ENCODE results near the gene INPP4B.

INPP4B gene

DNA sequence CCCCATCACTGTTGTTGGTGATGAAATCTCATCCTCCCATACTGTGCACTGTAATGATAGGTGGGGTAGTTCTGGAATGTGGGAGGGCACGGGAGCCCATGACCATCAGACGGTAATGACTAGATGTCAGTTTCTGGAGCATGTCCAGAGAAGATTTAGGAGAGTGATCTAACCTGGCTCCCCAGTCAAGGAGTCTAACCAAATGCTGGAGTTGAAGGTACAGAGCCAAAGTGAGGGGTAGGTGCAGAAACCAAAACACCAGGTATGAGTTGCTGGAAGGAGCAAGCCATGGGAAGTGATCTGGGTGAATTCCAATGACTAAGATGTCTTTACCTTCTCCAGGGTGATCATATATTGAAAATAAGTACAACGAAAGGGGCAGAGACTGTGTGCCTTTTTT, 296.9 kb downstream of the INPP4B start:
- no peak overlapping the region for H3K18ac ChIP-seq (ENCODE audit: low read length)
- H3K4me2 ChIP-seq (ENCODE audit: low read length): no peak overlapping the region
- no peaks in the 10 kb centered on the region for H3K36me3 ChIP-seq (ENCODE audit: control insufficient read depth, insufficient read depth, low read length)
- H3K79me2 ChIP-seq (ENCODE audit: control insufficient read depth, insufficient read depth, low read length): no peaks in the 10 kb centered on the region
- H4K5ac ChIP-seq (ENCODE audit: low read length): no peak overlapping the region
- no peak overlapping the region for H3K9ac ChIP-seq (ENCODE audit: low read length)
- no peak overlapping the region for H4K8ac ChIP-seq (ENCODE audit: low read depth, low read length)
- H2AK5ac ChIP-seq (ENCODE audit: low read length): no peak overlapping the region
- no peaks in the 10 kb centered on the region for H3K79me1 ChIP-seq (ENCODE audit: low read length)
- H2BK5ac ChIP-seq (ENCODE audit: low read length): no peak overlapping the region
- no peak overlapping the region for H3K4ac ChIP-seq (ENCODE audit: low read depth, low read length)
- H3K23ac ChIP-seq (ENCODE audit: low read length): no peak overlapping the region
- no peak overlapping the region for H3K56ac ChIP-seq (ENCODE audit: low read length)
- no peak for DNase-seq
- H3K27ac ChIP-seq (ENCODE audit: low read depth, low read length): no peak overlapping the region
- no peak overlapping the region for H3K4me3 ChIP-seq (ENCODE audit: low read length)
- no peak overlapping the region for H2BK15ac ChIP-seq (replicated peaks; ENCODE audit: low read depth)
- H3K4me1 ChIP-seq (ENCODE audit: control insufficient read depth, low read depth, low read length): no peaks in the 10 kb centered on the region
- no CpG with 5 or more reads among the region's 3 CpGs for WGBS (ENCODE audit: extremely low coverage, insufficient coverage, low lambda C conversion rate)
- H3K27me3 ChIP-seq (ENCODE audit: insufficient read depth, low read length, poor library complexity): no peaks in the 10 kb centered on the region
- H2BK120ac ChIP-seq (ENCODE audit: low read depth, low read length): no peak overlapping the region

DNA sequence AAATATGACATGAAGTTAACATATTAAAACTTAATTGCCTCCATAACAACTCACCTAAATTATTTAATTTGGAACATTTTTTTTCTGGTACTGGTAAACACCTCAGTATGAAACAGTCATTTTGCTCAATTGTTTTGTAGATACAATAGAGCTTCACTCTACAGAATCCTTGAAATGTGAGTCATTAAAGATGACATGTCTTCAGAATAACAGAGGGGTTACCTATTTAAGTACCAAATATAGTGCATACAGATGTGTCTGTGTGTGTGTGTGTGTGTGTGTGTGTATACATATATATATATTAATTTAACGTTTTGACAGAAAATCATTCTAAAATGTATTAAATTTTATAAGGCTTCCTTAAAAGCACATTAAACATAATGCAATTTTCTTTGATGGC, 297.6 kb downstream of the INPP4B start:
- Histone ChIP-seq H3K4ac (ENCODE audit: low read depth, low read length) (no peak overlapping the region), H2AK5ac (ENCODE audit: low read length) (no peak overlapping the region), H3K9ac (ENCODE audit: low read length) (no peak overlapping the region), H3K36me3 (ENCODE audit: control insufficient read depth, insufficient read depth, low read length) (no peaks in the 10 kb centered on the region), H3K27me3 (ENCODE audit: insufficient read depth, low read length, poor library complexity) (no peaks in the 10 kb centered on the region), H2BK5ac (ENCODE audit: low read length) (no peak overlapping the region), H4K8ac (ENCODE audit: low read depth, low read length) (no peak overlapping the region), H3K18ac (ENCODE audit: low read length) (no peak overlapping the region), H3K4me3 (ENCODE audit: low read length) (no peak overlapping the region), H3K23ac (ENCODE audit: low read length) (no peak overlapping the region), H3K79me2 (ENCODE audit: control insufficient read depth, insufficient read depth, low read length) (no peaks in the 10 kb centered on the region), H3K79me1 (ENCODE audit: low read length) (no peaks in the 10 kb centered on the region), H3K4me2 (ENCODE audit: low read length) (no peak overlapping the region), H3K56ac (ENCODE audit: low read length) (no peak overlapping the region), H2BK15ac (replicated peaks; ENCODE audit: low read depth) (no peak overlapping the region), H4K5ac (ENCODE audit: low read length) (no peak overlapping the region), H3K27ac (ENCODE audit: low read depth, low read length) (no peak overlapping the region), H2BK120ac (ENCODE audit: low read depth, low read length) (no peak overlapping the region), H3K4me1 (ENCODE audit: control insufficient read depth, low read depth, low read length) (no peaks in the 10 kb centered on the region)
- no peak for DNase-seq
- WGBS (ENCODE audit: extremely low coverage, insufficient coverage, low lambda C conversion rate): no CpG with 5 or more reads among the region's 1 CpG

DNA sequence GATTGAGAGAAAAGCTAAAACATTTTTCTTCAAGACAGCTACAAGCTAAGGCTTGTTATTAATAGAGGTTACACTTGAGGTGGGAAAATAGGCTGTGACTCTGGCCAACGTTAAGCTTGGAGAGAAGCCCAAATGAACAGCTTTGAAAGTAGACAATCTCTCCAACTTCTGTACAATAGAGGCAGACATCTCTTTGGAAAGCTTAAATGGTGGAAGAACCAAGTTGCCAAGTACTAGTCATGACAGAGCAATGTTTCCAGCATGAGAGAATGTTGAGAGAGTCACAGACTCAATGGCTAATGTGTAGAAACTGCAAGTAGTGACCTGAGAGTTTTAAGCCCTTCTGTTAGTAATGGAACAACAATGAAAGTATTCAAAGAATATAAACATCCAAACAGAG, 298.1 kb downstream of the INPP4B start:
- DNase-seq: no peak
- no peak overlapping the region for H3K9ac ChIP-seq (ENCODE audit: low read length)
- no CpG with 5 or more reads among the region's 1 CpG for WGBS (ENCODE audit: extremely low coverage, insufficient coverage, low lambda C conversion rate)
- H3K4me2 ChIP-seq (ENCODE audit: low read length): no peak overlapping the region
- no peaks in the 10 kb centered on the region for H3K79me2 ChIP-seq (ENCODE audit: control insufficient read depth, insufficient read depth, low read length)
- no peaks in the 10 kb centered on the region for H3K79me1 ChIP-seq (ENCODE audit: low read length)
- no peak overlapping the region for H2BK15ac ChIP-seq (replicated peaks; ENCODE audit: low read depth)
- H3K36me3 ChIP-seq (ENCODE audit: control insufficient read depth, insufficient read depth, low read length): no peaks in the 10 kb centered on the region
- no peak overlapping the region for H4K5ac ChIP-seq (ENCODE audit: low read length)
- H4K8ac ChIP-seq (ENCODE audit: low read depth, low read length): no peak overlapping the region
- no peaks in the 10 kb centered on the region for H3K27me3 ChIP-seq (ENCODE audit: insufficient read depth, low read length, poor library complexity)
- no peak overlapping the region for H3K4me3 ChIP-seq (ENCODE audit: low read length)
- no peak overlapping the region for H2BK5ac ChIP-seq (ENCODE audit: low read length)
- no peak overlapping the region for H2BK120ac ChIP-seq (ENCODE audit: low read depth, low read length)
- H3K23ac ChIP-seq (ENCODE audit: low read length): no peak overlapping the region
- no peaks in the 10 kb centered on the region for H3K4me1 ChIP-seq (ENCODE audit: control insufficient read depth, low read depth, low read length)
- H3K56ac ChIP-seq (ENCODE audit: low read length): no peak overlapping the region
- no peak overlapping the region for H3K4ac ChIP-seq (ENCODE audit: low read depth, low read length)
- no peak overlapping the region for H3K18ac ChIP-seq (ENCODE audit: low read length)
- H2AK5ac ChIP-seq (ENCODE audit: low read length): no peak overlapping the region
- H3K27ac ChIP-seq (ENCODE audit: low read depth, low read length): no peak overlapping the region

DNA sequence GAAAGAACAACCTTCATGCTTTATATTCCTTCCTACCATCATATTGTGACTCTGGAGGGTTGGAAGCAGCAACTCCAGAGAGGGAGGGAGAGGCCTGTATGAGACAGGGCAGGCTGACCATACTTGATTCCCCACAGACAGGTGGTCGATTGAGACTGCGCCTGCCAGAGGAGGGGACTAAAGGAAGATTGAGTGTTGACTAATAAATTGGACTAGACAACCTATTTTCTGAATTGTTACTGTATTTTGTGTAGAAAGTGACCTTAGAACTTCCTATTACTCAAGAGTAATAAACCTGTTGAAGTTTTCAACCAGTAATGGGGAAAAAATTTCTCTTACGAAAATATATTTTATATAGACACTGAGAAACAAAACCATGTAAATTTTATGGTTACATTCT, 301.5 kb downstream of the INPP4B start:
- Histone ChIP-seq H3K27me3 (ENCODE audit: insufficient read depth, low read length, poor library complexity) (no peaks in the 10 kb centered on the region), H4K5ac (ENCODE audit: low read length) (no peak overlapping the region), H3K4ac (ENCODE audit: low read depth, low read length) (no peak overlapping the region), H2BK120ac (ENCODE audit: low read depth, low read length) (no peak overlapping the region), H2BK5ac (ENCODE audit: low read length) (no peak overlapping the region), H3K56ac (ENCODE audit: low read length) (no peak overlapping the region), H3K4me1 (ENCODE audit: control insufficient read depth, low read depth, low read length) (no peaks in the 10 kb centered on the region), H4K8ac (ENCODE audit: low read depth, low read length) (no peak overlapping the region), H3K27ac (ENCODE audit: low read depth, low read length) (no peak overlapping the region), H3K79me1 (ENCODE audit: low read length) (no peaks in the 10 kb centered on the region), H3K79me2 (ENCODE audit: control insufficient read depth, insufficient read depth, low read length) (no peaks in the 10 kb centered on the region), H2AK5ac (ENCODE audit: low read length) (no peak overlapping the region), H3K4me2 (ENCODE audit: low read length) (no peak overlapping the region), H3K18ac (ENCODE audit: low read length) (no peak overlapping the region), H3K9ac (ENCODE audit: low read length) (no peak overlapping the region), H3K23ac (ENCODE audit: low read length) (no peak overlapping the region), H3K36me3 (ENCODE audit: control insufficient read depth, insufficient read depth, low read length) (no peaks in the 10 kb centered on the region), H2BK15ac (replicated peaks; ENCODE audit: low read depth) (no peak overlapping the region), H3K4me3 (ENCODE audit: low read length) (no peak overlapping the region)
- no CpG with 5 or more reads among the region's 3 CpGs for WGBS (ENCODE audit: extremely low coverage, insufficient coverage, low lambda C conversion rate)
- no peak for DNase-seq

DNA sequence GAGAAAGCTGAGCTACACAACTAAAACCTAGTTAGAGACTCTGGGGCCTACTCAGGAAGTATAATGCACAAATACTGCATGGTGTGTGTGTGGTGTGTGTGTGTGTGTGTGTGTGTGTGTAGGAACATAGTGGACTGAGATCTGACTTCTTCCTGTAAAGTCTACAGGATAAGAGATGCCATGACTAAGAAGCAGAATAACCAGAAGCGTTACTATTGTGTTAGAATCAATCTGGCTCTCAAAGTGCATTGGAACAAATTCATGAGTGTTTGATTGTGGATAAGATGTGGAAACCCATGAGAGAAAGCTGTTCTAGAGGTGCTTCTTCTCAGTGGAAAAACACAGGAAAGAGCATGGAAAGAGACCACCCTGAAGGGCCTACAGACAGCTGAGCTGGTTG, 302.1 kb downstream of the INPP4B start:
- no peak for DNase-seq

DNA sequence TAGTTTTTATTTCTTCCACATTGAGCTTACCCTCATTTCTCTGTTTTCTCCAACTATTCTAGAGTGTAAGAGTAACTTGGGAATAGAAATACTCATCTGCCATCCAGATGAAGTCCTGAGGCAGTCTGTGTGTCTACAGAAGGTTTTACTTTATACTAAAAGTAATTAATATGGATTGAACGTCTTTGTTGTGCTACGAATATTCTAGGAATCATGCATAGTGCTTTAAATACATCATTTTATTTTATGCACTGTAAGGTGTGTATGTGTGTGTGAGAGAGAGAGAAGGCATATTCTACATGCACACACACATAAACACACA, 305.7 kb downstream of the INPP4B start:
- no peaks in the 10 kb centered on the region for H3K4me1 ChIP-seq (ENCODE audit: control insufficient read depth, low read depth, low read length)
- H2BK15ac ChIP-seq (replicated peaks; ENCODE audit: low read depth): no peak overlapping the region
- H3K23ac ChIP-seq (ENCODE audit: low read length): no peak overlapping the region
- no peaks in the 10 kb centered on the region for H3K79me2 ChIP-seq (ENCODE audit: control insufficient read depth, insufficient read depth, low read length)
- H2BK120ac ChIP-seq (ENCODE audit: low read depth, low read length): no peak overlapping the region
- H3K4me2 ChIP-seq (ENCODE audit: low read length): no peak overlapping the region
- H4K8ac ChIP-seq (ENCODE audit: low read depth, low read length): no peak overlapping the region
- no peak overlapping the region for H3K4ac ChIP-seq (ENCODE audit: low read depth, low read length)
- H2BK5ac ChIP-seq (ENCODE audit: low read length): no peak overlapping the region
- H3K79me1 ChIP-seq (ENCODE audit: low read length): no peaks in the 10 kb centered on the region
- no peak overlapping the region for H3K9ac ChIP-seq (ENCODE audit: low read length)
- H3K27me3 ChIP-seq (ENCODE audit: insufficient read depth, low read length, poor library complexity): no peaks in the 10 kb centered on the region
- no peaks in the 10 kb centered on the region for H3K36me3 ChIP-seq (ENCODE audit: control insufficient read depth, insufficient read depth, low read length)
- H3K4me3 ChIP-seq (ENCODE audit: low read length): no peak overlapping the region
- H3K27ac ChIP-seq (ENCODE audit: low read depth, low read length): no peak overlapping the region
- DNase-seq: no peak
- H4K5ac ChIP-seq (ENCODE audit: low read length): no peak overlapping the region
- no CpG with 5 or more reads among the region's 2 CpGs for WGBS (ENCODE audit: extremely low coverage, insufficient coverage, low lambda C conversion rate)
- H2AK5ac ChIP-seq (ENCODE audit: low read length): no peak overlapping the region
- no peak overlapping the region for H3K56ac ChIP-seq (ENCODE audit: low read length)
- H3K18ac ChIP-seq (ENCODE audit: low read length): no peak overlapping the region

More for the DNA sequence above, 302.1 kb downstream of the INPP4B start:
- H2AK5ac ChIP-seq (ENCODE audit: low read length): no peak overlapping the region
- no peaks in the 10 kb centered on the region for H3K4me1 ChIP-seq (ENCODE audit: control insufficient read depth, low read depth, low read length)
- no peak overlapping the region for H3K4ac ChIP-seq (ENCODE audit: low read depth, low read length)
- H4K5ac ChIP-seq (ENCODE audit: low read length): no peak overlapping the region
- H3K4me3 ChIP-seq (ENCODE audit: low read length): no peak overlapping the region
- H3K23ac ChIP-seq (ENCODE audit: low read length): no peak overlapping the region
- H3K56ac ChIP-seq (ENCODE audit: low read length): no peak overlapping the region
- no peaks in the 10 kb centered on the region for H3K36me3 ChIP-seq (ENCODE audit: control insufficient read depth, insufficient read depth, low read length)
- H3K9ac ChIP-seq (ENCODE audit: low read length): no peak overlapping the region
- H4K8ac ChIP-seq (ENCODE audit: low read depth, low read length): no peak overlapping the region
- no peaks in the 10 kb centered on the region for H3K79me1 ChIP-seq (ENCODE audit: low read length)
- no peak overlapping the region for H2BK5ac ChIP-seq (ENCODE audit: low read length)
- WGBS (ENCODE audit: extremely low coverage, insufficient coverage, low lambda C conversion rate): no CpG with 5 or more reads among the region's 1 CpG
- H3K18ac ChIP-seq (ENCODE audit: low read length): no peak overlapping the region
- no peaks in the 10 kb centered on the region for H3K79me2 ChIP-seq (ENCODE audit: control insufficient read depth, insufficient read depth, low read length)
- H2BK15ac ChIP-seq (replicated peaks; ENCODE audit: low read depth): no peak overlapping the region
- H3K27ac ChIP-seq (ENCODE audit: low read depth, low read length): no peak overlapping the region
- no peaks in the 10 kb centered on the region for H3K27me3 ChIP-seq (ENCODE audit: insufficient read depth, low read length, poor library complexity)
- H2BK120ac ChIP-seq (ENCODE audit: low read depth, low read length): no peak overlapping the region
- H3K4me2 ChIP-seq (ENCODE audit: low read length): no peak overlapping the region
